Measurements from ENCODE around the gene PMM2.
"Not testable (repeated sequence)": the region's sequence is repeated elsewhere in the genome, so short reads cannot be mapped to it uniquely, and the experiment has no call there.

PMM2 gene

GRCh38 chr16:8785408-8785807 is 12.2 kb upstream of the PMM2 start:
- DNase-seq = no peak

DNA sequence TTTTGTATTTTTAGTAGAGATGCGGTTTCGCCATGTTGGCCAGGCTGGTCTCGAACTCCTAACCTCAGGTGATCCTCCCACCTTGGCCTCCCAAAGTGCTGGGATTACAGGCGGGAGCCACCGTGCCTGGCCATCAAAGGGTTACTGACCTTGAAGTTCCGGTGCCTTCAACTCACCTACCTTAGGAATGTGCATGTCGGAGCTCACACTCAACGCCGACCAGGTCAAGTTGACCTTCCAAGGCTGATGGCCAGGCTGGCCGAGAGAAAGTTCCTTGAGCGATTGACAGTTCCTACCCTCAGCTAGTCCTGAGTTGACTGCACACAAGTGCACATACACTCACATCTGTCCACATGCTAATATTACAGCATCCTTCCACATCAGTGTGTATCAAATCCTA is 11.3 kb upstream of the PMM2 start:
- not testable (repeated sequence) for DNase-seq

GRCh38 chr16:8788578-8789172 is 9.0 kb upstream of the PMM2 start:
- no peak for DNase-seq

DNA sequence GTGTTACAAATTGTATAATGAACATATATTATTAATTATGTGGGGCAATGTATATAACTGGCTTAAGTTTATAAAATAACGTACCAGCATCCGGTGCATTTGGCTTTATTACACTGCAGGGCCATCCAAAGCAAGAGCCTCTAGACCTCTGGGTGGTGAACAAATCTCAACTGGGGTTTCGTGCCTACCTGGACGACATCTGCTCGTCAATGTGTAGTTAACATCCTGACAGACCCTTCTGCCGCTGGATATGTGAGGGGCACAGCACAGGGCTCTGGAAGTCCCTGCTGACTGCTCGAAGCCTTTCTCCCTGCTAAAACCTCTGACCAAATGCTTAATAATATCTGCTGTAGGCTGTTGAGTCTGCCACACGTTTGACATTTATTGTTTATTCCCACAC is 2.5 kb upstream of the PMM2 start:
- DNase-seq = no peak

GRCh38 chr16:8795818-8796217 is 1.8 kb upstream of the PMM2 start:
- DNase-seq = no peak

GRCh38 chr16:8796469-8797363 is 923 bp upstream of the PMM2 start:
- no peak for DNase-seq

- DNase-seq = no peak
These were observed 512 bp downstream of the PMM2 start for GRCh38 chr16:8798174-8798527.

- no peak for DNase-seq
These were observed 1.0 kb downstream of the PMM2 start for GRCh38 chr16:8798535-8799157.

- DNase-seq = no peak
These were observed 4.1 kb downstream of the PMM2 start for GRCh38 chr16:8801701-8802100.

DNA sequence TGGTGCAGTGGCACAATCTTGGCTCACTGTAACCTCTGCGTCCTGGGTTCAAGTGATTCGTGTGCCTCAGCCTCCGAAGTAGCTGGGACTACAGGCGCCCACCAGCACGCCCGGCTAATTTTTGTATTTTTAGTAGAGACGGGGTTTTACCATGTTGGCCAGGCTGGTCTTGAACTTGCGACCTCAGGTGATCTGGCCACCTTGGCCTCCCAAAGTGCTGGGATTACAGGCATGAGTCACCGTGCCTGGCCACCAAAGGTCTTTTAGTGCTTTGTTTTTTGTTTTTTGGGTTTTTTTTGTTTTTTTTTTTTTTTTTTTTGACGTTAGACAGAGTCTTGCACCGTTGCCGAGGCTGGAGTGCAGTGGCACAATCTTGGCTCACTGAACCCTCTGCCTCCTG is 6.1 kb downstream of the PMM2 start:
- DNase-seq = not testable (repeated sequence)

DNA sequence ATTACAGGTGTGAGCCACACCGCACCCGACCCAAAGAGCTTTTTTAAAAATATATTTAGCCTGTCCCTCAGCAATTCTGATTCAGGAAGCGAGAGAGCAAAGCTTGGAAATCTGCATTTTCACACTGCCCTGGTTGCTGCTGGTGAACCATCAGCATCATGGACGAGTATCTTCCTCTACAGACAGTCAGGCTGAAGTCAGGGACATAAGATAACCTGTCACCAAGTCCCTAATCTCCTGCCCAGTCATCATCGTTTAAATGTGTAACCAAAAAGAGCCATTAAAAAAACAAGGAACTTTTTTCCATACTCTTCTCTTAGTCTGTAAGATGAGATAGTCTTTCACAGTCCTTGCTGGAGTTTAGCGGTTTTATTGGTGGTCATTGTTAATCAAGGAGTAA is 6.7 kb downstream of the PMM2 start:
- DNase-seq = no peak

GRCh38 chr16:8806272-8806983 is 8.8 kb downstream of the PMM2 start:
- DNase-seq = no peak

- DNase-seq = no peak
These were observed 9.6 kb downstream of the PMM2 start for GRCh38 chr16:8807189-8807588.

DNA sequence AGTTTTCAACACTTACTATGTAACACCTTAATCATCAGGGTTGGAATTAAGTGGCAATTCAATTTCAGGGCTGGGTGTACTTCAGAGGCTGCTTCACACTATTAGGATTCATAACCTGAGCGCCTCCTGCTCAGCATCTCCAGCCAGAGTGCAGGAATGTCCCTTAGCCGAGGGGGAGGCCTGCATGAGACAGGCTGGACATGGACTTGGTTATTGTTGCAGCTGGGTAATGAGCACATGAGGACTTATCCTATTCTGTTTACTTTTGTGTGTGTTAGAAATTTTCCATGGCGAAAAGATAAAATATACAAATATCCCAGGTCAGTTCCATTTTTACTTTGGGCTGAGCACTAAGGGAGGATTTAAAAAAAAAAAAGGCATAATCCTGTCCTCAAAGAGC is 10.4 kb downstream of the PMM2 start:
- no peak for DNase-seq

DNA sequence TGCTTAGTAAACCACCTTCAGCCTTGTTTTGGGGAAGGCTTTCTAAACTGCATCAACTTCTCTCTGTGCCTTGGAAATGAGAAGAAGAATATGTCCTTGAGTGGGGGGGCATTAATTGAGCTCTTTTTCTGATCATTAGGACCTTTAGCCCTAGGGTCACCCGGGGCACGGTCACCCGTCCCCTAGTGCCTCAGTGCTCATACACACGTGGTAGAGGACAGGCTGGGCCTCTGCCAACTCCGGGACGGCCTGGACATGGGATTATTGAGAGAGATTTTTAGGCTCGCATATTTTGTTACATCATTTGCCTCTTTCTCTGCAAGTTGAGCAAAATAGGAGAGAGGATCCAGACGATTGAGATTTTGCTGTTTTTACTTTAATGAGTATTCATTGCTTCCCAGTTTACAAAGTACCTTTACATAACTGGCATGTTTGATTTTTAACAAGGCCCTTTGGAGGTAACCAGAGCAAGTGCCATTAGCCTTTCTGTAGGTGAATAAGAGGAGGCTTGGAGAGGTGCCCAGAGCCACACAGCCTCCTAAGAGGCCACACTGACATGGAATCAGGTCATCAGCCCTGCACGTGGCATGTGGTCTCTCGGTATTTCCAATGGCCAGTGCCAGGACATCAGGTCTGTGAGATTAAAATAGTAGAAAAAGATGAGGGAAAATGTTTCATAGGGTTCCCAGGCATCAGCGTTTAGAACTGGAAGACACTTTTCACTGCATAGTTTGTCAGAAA is 11.1 kb downstream of the PMM2 start:
- DNase-seq = no peak

DNA sequence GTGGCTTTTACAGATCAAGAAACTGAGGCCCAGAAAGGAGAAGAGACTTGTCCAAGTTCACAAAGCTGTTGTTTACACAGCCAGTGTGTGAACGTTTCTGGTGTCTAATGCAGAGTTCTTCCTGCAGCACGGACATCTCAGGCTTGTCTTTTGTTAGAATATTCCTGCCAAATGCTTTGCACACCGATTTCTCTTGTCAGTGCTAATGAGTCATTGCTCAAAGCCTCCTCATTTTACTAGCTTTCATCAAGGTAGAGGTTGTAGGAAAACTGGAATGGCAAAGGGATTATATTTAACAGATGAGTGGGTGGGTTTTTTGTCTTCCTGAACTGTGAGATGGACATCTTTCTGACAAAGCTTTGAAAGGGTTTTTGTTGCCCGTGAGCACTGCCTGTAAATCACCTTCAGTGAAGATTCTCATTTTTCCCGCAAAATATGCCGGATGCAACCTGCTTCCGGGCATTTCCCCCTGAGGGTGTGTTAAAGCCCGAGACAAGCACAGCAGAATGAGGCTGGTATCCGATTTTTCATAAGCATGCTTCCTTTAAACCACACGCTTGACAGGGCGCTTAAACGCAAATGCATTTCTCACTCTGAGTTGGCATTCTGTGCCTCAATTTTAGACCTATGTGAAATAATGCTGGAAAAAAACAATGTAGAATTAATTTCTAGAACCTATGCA is 14.7 kb downstream of the PMM2 start:
- DNase-seq = no peak

GRCh38 chr16:8814095-8814806 is 16.6 kb downstream of the PMM2 start:
- no peak for DNase-seq

DNA sequence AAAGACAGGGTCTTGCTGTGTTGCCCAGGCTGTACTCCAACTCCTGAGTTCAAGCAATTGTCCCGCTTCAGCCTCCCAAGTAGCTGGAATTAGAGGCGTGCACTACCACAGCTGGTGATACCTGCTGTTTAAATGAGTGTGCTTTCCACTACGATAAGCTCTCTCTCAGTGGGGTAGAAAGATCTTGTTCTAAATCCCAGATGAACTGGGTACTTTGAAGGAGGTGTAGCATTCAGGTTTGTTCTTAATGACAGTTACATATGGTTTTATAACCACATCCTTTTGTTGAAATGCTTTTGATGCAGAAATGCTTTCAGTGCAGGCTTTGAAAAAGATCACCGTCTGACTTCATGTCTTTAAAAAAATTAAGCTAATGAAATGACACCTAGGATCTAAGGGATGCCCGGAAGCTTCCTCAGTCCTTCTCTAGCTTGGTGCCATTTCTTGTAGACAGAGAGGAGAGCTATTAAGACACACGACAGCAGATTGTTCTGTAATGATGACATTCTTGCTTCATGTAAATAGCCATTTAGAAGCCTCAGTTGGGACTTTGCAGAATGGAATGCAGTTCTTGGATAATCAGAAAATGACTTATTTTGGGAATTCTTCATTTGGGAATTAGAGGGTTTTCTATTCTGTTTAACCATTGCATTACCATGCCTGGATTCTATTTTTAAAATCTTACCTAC is 19.5 kb downstream of the PMM2 start:
- DNase-seq = no peak

DNA sequence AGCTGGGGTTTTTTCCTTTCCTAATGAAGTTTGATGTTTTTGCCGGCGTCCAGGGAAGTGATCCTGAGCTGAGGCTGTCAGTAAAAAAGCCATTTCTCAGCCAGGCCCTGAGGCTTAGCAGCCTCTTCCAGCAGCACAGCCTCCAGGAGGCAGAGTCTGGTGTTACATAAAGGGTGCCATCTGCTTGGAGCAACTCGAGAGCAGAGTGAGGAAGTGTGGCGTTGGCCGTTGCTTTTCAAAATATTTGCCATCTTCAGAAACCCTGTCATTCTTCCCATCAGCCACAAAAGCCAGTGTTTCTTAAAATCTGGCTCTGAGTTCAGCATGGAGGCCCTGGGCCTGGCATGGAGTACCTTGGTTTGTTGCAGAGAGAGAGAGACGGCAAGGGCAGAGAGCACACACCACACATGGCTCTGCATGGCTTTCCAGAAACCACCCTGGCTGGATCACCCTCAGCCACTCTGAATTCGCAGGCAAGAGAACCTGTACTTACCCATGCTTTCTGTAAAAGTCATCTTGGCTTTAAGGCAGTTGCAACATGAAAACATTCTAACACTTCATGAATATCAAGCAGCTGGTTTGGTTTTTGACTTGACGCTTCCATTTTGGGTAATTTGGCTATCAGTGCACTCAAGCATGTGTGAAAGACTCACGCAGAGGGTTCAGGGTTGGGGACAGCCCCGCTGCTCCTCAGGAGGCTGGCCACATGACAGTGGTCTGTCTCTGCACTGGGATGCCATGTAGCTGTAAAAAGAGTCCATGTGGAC is 21.0 kb downstream of the PMM2 start:
- no peak for DNase-seq

DNA sequence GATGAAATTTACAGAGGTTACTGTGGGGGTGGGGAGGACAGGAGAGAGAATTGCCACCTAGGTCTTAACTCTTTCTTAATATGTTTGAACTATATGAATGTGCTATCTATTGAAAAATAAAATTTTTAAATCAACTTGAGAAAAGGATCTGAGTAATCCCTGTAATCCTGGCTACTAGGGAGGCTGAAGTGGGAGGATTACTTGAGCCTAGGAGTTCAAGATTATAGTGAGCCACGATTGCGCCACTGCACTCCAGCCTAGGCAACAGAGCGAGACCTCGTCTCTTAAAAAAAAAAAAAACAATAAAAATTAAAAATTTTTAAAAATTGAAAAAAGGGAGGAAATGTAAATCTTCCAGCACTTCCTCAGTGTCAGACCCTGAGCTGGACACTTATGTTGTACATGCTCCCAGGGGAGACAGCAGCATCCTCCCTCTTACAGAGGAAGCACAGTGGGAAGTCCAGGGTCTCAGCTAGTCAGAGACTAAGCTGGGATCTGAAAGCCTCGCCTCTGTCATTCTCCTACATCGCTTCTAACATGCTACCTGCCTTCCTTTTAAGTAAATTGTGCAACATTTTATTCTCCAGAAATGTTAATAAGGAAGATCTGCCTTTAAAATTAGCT is 21.9 kb downstream of the PMM2 start:
- DNase-seq = no peak

Measured in NCI-H2081 (cell line).